Measurements from ENCODE around the gene PWWP2B. TPM values are rescaled to one million over a fixed set of nuclear protein-coding genes. Genes with fewer than 3 reads are reported as not detected.

The PWWP2B gene
- total RNA-seq, 1 experiment from 2014 or later = 6.7 TPM

DNA sequence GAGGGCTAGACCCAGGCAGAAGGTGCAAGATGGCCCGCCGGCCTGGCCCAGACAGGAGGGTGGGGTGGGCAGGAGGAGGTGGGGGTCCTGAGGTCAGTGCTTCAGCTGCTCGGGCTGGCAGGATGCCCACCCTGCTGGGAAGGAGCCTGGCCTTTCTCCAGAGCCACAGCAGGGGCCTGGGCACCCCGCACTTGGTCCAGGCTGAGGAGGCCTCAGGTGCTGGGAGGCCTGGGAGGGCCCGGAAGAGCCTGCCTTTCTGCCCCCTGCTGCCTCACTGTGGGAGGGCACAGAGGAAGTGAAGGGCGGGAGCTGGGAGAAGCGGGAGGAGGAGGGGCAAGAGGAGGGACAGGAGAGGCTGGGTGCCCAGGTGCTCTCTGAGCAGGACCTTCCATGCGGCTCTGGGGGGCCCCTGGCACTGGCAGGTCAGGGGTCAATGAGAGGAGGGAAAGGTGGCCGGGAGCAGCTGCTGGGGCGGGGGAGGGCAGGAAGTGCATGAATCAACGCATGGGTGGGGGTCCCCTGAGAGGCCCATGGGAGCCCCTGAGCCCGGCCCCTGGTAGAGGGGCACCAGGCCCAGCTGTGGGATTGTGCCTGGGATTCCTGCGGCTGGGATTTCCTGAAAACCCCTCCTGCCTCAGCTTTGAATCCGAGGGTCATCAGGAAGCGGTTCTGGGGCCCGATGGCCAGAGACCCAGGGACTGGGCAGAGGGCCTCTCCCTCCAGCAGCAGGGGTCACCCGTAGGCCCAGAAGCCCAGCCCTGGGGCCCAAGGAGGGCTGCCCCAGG lies 49.9 kb downstream of the PWWP2B start:
- peak; percentile 76 for DNase-seq (ENCODE audit: low read depth)

DNA sequence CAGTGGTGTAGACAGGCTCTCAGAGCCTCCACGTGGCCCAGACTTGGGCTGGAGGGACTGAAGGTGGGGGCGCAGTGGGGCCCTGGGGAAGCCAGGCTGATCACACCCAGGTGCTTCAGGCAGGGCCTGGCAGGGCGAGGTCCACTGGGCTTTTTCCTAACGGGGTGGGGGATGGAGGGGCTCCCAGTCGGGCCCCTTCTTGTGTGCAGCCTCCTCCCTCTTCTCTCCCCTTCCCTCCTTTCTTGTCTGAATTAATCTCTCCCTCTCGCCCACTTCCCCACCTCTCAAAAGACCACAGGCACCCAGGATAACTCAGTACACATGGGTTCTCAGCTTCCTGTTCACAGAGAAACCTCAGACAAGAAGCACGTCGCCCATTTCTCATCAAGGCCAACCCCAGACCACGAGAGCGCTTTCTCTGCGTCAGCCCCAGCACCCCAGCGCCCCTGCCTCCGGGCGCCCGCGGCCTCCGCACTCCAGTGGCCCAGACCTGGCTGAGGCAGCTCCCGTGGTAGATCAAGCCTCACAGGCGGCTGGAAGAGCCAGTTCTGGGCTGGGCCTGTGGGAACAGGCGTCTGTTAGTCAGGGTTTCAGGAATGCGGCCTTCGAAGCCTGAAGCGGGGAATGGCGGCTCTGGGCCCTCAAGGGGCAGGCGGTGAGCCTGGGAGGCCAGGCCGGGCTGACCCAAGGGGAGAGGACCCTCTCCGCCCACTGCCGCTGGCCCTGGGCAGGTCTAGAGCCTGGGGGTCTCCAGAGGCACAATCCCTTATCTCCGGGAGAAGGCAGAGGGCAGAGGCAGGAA lies 50.6 kb downstream of the PWWP2B start:
- DNase-seq (ENCODE audit: low read depth) = peak; percentile 85

DNA sequence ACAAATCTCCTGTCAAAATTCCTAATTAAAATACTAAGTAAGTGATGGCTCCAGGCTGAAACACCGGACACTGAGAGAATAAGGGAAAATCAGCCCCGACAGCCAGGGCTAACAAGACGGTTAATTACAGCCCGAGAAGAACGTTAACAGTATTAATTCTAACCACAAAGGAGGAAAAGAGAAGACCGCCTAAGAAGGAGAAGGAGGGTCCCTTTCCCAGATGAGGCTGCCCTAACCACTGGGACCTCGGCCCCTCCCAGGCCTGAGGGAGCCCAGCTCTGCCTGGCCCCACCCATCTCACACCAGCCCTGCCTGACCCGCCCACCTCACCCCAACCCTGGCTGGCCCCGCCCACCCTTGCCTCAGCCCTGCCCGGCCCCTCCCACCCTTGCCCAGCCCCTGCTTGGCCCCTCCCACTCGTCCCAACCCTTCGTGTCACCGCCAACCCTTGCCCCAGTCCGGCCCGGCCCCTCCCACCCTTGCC lies 51.3 kb downstream of the PWWP2B start:
- DNase-seq (ENCODE audit: low read depth) = peak; percentile 78

DNA sequence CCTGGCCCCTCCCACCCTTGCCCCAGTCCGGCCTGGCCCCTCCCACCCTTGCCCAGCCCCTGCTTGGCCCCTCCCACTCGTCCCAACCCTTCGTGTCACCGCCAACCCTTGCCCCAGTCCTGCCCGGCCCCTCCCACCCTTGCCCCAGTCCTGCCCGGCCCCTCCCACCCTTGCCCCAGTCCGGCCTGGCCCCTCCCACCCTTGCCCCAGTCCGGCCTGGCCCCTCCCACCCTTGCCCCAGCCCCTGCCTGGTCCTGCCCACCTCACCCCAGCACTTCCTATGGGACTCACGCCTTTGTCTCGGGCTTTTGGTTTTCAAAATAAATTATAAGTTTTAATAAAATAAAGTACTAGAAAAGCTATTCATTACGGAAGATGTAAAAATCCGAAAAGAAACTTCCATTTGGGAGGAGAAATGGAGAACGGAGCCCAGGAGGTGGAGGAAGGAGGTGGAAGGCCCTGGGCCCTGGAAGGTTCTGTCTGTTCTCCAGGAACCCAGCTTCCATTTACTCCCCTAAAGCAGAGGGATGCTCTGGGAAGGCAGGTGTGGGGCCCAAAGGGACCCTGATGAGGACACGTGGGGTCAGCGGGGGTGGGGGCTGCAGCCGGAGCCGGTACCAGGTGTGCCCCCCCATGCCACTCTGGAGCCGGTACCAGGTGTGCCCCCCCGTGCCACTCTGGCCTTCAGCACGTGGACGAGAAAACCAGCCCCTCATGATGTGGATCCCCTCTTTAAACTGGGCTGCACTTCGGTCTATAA lies 52.2 kb downstream of the PWWP2B start:
- peak; percentile 48 for DNase-seq (ENCODE audit: low read depth)

DNA sequence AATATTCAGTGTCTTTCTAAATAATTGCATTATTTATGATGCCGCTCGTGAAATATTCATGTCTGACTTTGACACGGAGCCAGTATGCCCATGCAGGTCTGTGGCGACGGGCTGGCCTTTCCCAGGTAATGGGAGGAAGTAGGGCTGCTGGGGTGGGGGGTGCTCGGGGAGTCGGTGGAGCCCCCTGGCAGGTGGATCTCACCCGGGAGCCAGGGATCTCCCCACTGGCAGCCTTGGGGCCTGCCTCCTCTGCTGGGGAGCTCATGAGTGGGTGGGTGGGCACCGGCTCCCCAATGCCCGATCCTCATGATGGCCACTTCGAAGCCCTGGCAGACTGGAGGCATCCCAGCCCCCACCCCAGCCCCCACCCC lies 52.8 kb downstream of the PWWP2B start:
- no peak for DNase-seq (ENCODE audit: low read depth)

DNA sequence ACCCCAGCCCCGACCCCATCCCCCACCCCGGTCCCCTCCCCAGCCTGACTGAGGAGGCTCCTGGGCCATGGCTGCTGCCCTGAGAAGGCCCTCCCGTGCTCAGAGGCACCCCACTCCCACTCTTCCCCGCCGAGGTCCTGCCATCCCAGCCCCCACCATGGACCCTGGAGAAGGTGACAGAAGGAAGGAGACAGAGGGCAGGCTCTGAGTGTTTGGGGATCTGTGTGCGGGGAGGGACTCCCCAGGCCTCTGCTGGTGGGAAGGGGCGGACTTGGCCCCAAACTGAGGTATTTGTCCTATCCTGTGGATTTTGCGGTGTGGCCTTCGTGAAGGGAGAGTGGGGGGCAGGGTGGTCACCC lies 53.4 kb downstream of the PWWP2B start:
- DNase-seq (ENCODE audit: low read depth) = no peak

DNA sequence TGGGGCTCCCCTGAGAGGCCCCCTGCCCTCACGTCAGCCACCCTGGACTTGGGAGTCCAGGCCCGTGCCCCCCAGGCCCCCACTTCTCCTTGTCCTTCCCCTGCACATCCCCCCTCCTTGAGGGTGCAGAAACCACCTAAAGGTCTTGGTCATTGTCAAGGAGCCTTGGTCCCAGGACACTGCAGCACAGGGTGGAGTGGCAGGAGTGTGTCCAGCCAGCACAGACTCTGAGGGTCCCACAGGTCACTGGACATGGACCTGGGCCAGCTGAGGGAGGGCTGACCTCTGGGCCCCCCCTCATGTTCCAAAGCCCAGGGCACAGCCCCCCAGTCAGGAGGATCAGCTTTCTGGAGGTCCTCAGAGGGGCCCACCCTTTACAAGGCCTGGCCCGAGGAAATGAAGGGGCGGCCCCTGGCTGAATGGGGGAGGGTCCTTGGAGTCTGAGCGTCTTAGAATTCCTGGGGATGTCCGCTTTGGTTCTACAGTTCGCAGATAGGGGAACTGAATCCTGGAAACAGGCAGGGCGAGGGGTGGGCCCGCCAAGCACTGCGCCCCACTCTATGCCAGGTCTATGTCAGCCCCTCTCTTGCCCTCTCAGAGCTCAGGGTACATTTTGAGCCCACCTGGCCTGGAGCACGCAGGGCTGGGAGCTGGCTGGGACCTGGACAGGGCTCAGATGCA lies 54.0 kb downstream of the PWWP2B start:
- no peak for DNase-seq (ENCODE audit: low read depth)

DNA sequence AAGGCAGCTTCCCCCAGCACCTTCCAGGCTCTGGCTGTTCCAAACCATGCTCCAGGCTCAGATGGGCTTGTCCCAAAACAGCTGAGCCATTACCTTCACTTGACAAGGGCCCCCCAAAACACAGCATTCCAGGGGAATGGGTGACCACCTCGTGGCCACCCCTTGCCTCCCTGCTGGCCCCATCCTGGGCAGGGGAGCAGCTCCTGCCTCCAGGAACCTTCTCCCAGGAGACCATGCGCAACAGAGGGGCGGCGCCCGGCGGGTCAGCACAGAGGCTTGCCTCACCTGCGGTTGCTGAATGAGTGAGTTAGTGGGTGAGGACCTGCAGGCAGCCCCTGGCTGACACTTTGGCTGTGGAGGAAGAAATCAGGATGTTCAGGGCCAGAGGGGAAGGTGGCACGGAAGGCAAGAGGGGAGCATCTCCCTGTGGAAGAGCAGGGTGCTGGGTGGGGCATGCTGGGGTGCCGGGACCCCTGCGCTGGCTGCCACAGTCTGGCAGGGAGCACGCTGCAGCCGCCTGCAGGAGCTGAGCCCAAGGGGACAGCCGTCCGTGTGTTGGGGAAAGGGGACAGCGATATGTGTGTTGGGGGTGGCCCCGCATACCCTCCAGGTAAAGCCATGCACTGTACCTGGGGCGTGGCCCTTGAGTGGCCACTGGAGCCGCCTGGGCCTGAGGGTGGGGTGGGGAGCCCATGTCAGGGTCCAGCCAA lies 54.7 kb downstream of the PWWP2B start:
- no peak for DNase-seq (ENCODE audit: low read depth)

DNA sequence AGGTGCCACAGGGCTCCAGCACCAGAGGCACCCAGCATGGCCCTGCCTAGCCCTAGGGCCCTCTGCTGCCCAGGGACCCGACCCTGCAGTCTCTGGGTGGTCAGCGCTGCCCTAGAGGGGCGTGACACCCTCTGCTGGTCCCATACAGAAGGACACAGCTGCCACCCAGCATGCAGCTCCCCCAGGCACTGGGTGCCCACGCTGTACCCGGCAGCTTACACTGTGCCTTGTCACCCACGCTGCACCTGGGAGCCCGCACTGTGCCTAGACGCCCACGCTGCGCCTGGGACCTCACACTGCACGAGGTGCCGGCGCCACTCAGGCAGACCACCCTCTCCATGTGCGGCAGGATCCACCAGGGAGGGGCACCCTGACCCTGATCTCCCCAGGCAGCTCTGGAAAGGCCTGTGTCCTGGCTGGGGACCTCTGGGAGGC lies 55.2 kb downstream of the PWWP2B start:
- DNase-seq (ENCODE audit: low read depth) = no peak

DNA sequence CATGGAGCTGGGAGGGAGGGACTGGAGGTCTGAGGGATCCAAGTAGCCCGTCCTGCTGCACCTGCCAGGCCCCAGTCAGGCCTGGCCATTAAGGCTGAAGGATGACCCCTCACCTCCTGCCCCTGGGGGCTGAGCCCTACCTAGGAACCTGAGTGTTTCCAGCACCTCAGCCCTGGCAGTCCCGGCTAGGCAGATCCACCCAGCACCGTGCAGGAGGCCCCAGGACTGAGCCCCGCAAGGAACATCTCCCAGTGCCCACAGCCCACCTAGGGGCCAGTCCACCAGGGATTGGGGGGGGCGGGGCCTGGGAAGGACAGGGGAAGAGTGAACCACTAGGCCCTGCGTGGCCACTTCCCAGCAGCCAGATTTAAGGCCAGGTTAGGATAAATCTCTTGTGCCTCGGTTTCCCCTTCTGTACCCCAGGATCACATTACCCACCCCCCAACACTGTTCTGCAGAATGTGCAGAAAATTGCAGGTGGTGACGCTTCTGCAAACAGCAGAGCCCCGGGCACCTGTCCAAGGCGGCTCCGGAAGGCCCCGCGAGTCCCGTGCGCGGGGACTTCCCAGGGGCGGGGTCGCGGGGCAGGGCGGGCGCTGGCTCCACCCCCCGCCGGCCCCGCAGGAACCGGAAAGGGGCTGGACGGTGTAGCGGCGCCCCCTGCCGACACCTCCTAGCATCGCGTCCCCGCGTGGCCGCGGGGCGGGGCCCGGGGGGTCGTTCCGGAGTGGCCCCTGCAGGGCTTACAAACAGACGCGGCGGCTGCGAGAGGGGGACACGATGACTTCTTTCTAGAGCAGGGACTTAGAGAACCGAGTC lies 55.9 kb downstream of the PWWP2B start:
- peak; percentile 74 for DNase-seq (ENCODE audit: low read depth)

DNA sequence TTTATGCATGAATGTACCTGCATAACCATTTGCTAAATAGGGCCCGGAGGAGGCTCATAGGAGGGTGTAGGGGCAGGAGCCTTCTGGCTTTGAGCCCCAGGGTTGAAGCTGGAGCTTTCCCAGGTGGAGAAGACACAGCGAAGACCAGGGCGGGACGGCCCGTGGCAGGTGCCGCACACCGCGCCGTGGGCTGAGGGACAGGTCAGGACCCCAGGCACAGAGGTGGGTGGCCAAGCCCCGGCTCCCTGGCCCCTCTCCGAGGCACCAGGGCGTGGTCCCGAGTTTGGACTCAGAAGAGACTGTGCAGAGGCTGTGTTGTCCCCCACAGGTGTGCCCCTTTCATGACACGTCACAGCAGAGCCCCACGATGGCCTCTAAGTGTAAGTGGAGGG lies 56.5 kb downstream of the PWWP2B start:
- no peak for DNase-seq (ENCODE audit: low read depth)

DNA sequence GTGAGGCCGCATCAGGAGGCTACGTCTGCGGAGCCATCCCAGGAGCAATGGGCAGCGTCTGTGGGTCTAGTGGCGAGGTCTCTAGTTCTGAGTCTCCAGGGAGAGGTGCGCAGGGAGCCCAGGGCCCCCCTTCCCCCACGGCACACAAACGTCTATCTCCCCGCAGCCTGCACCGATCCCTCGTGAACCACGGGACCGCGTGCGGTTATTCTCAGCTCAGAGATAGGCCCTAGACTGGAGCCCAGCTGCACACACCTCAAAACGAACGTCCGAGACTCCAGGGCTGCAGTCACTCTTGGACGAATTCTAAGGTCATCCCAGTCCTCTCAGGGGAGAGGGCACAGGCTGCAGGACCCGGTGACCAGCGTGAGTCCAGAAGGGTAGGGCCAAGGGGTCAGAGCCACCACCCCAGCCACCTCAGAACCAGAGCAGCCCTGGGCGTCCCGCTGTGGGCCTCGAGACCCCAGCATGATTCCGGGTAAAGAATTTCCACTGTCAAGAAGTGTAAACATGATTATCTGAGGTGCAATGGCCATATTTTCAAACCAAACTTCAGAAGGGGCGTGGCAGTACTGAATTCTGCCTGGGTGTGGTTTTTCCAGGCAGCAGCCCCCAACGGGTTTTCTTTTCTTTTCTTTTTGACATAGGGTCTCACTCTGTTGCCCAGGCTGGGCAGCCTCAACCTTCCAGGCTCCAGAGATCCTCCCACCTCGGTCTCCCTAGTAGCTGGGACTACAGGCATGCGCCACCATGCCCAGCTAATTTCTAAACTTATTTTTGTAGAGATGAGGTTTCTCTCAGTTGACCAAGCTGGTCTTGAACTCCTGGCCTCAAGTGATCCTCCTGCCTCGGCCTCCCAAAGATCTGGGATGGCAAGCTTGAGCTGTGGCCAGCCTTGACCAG lies 57.5 kb downstream of the PWWP2B start:
- DNase-seq (ENCODE audit: low read depth) = no peak

DNA sequence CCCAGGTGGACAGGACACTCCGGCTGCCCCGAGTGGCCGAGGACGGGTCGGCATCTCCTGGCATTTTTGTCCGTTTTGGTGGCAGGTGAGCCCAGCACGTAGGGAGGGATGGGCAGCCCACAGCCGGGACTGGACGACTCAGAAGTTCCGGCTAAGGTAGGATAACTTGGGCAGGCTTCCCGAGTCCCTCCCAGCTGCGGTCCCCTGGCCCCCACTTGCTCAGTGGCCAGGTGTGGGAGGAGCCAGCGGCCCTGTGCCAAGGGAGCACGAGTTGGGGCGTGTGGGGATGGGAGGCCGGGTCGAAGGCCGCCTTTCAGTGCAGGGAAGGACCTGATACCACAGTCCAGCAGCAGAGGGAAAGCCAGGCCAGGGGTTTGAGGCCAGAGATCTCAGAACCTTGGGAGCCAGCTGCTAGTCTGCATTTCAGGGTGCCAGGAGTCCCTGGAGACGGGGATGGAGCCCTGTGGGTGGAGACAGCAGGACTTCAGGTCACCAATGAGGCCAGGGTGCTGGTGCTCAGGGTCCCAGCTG lies 58.5 kb downstream of the PWWP2B start:
- no peak for DNase-seq (ENCODE audit: low read depth)

DNA sequence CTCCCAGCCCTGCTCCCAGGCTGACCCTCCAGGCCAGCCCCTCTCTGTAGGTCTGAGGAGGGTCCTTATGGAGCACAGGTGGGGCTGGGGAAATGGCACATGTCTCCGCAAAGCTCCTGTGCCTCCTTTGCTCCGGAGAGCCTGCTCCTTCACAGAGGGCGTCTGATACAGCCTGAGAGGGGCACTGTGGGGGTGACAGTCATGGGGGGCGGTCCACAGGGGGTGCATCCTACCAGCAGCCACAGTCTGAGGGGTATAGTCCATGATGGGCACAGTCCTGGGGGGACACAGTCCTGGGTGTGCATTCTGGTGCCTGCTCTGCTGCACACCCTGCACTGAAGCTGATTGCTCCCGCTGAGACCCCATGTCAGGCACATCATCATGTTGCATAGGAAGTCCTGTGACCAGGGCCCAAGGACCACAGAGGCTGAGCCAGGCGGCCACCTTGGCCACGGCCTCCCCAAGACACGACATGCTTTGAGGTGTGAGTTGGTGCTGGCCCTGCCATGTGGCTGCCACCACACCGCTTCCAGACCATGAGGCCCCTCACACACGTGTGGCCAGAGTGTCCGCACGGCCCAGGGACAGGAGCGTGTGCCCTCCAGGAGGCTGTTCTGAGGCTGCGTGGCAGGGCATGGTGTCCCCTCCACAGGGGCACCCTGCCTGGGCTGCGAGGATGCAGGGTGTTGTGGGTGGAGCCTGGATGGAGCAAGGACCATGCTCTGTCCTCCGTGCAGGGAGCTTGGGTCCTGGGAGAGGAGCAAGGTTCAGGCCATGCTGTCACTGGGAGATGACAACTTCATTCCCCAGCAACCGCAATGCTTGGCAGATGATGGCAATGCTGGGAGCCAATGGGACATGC lies 59.2 kb downstream of the PWWP2B start:
- DNase-seq (ENCODE audit: low read depth) = no peak

DNA sequence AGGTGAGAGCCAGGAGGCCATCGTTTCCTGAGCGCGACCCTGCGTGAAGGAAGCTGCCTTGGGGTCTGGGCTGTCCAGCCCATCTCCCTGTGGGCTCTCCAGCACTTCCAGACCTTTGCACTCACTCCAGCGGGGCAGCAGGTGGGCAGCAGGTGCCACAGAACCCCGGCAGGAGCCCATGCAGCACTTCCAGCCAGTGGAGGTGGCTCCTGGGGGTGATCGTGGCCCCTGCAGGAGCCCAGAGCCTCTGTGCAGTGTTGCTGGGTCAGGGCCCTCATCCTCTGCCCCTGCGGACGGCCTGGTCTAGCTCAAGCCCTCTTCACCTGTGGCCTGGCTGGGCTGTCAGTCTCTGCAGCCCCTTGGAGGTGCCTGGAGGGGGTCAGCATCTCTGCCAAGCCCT lies 59.9 kb downstream of the PWWP2B start:
- DNase-seq (ENCODE audit: low read depth) = no peak

DNA sequence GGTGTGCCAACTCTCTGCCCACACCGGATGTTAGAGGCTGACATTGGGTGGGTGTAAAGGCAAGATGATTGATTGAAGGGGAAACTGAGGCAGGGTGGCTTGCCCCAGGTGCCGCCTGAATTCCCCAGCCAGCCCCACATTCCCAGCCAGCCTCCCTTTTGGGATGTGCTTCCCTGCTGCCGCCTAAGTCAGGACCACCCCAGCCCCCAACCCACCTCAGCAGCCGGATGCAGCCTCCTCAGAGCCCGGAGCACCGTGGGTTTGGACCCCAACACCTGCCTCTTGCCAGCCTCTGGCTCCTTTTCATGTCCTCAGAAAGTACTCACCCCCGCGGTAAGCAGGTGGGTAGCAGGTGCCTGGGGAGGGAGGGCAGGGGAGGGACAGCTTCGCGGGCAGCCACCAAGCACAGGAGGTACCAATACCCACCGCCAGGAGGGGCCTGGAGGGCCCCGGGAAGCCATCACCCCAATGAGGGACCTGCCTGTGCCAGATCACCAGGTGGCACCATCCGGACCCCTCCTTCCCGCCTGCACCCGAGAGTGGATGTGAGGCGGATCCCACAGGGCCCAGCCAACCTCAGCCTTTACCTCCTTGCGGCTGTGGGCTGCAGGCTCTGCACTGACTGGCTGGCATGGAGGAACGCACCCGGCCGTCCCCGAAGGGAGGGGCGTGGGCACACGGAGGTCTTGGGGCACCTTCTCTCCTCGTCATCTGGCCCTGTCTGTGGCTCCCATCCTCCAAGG lies 60.5 kb downstream of the PWWP2B start:
- no peak for DNase-seq (ENCODE audit: low read depth)

DNA sequence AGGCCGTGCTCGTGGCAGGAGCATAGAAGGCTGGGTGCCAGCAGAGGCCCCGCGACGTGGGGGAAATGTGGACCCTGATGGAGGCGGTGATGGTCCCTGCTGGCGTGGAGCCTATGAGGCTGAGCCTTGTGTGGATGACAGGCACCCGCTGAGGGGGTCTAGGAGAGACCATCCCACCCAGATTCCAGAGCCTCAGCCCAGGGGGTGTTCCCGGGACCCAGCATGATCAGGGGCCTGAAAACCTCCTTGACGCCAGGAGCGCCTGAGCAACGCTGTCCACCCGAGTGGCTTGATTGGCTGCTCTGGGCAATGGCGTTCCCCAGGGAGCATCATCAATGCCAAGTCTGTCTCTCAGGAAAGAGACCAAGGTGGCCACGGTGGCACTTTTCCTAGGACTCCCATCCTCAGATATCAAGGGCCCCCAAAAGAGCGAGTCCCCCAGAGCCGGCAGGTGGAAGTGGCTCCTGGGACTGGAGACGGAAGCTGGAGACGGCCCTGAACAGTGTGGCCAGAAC lies 61.1 kb downstream of the PWWP2B start:
- no peak for DNase-seq (ENCODE audit: low read depth)
